22Rv1 (cell line): ENCODE data around the gene PIK3R4.

Experiments
- ZFX ChIP-seq: fragments of 450-650 bp; IDR thresholded peaks from 2 replicates; pipeline ENCODE4 v1.6.1; 2017; ENCODE audit warnings: antibody characterized with exemption, borderline replicate concordance
- TF ChIP-seq, protein P1 (sequence below): fragments of 450-650 bp; IDR thresholded peaks from 2 replicates; pipeline ENCODE4 v1.5.1; 2017; ENCODE audit warnings: mild to moderate bottlenecking

GRCh38 chr3:130663092-130663491 lies 83.5 kb downstream of the PIK3R4 start:
- TF ChIP-seq, protein P1, sequence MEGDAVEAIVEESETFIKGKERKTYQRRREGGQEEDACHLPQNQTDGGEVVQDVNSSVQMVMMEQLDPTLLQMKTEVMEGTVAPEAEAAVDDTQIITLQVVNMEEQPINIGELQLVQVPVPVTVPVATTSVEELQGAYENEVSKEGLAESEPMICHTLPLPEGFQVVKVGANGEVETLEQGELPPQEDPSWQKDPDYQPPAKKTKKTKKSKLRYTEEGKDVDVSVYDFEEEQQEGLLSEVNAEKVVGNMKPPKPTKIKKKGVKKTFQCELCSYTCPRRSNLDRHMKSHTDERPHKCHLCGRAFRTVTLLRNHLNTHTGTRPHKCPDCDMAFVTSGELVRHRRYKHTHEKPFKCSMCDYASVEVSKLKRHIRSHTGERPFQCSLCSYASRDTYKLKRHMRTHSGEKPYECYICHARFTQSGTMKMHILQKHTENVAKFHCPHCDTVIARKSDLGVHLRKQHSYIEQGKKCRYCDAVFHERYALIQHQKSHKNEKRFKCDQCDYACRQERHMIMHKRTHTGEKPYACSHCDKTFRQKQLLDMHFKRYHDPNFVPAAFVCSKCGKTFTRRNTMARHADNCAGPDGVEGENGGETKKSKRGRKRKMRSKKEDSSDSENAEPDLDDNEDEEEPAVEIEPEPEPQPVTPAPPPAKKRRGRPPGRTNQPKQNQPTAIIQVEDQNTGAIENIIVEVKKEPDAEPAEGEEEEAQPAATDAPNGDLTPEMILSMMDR = no peak
- no peak for TF ChIP-seq ZFX
